GM21515 (cell line): ENCODE results near the gene TPM3.
"Not testable (repeated sequence)": the region's sequence is repeated elsewhere in the genome, so short reads cannot be mapped to it uniquely, and the experiment has no call there.

ENCODE experiments used
- ATAC-seq: cut with Tn5 transposase; IDR thresholded peaks from one replicate; pipeline ENCODE4 v1.9.1; 2021; ENCODE audit not compliant: unreplicated experiment

TPM3 gene

DNA sequence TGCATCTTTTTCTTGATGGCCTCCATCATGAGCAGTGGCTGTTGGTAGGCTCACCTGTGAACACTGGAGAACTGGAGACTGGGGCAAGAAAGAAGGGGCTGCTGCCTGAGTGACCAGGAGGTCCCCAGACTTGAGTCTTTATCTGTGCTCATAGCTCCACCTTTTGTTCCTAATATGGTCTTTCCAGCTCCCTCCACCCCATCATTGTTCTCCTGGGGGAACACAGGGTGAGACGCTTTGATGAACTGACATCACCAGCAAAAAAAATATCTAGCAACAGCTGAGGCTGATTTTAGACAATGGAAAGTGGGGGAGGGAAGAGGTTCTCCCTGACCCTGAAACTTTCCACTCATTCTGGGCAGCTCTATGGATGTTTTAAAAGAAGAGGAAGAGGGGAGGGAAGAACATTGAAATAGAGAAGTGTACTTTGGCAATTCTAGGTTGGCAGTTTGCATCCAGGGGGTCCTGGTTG is at the start of gene TPM3:
TSS of gene TPM3 (minus strand) at position 111 of the 472 bp plus-strand sequence. CDS start at position 29, 82 bp downstream.
- no peak for ATAC-seq

DNA sequence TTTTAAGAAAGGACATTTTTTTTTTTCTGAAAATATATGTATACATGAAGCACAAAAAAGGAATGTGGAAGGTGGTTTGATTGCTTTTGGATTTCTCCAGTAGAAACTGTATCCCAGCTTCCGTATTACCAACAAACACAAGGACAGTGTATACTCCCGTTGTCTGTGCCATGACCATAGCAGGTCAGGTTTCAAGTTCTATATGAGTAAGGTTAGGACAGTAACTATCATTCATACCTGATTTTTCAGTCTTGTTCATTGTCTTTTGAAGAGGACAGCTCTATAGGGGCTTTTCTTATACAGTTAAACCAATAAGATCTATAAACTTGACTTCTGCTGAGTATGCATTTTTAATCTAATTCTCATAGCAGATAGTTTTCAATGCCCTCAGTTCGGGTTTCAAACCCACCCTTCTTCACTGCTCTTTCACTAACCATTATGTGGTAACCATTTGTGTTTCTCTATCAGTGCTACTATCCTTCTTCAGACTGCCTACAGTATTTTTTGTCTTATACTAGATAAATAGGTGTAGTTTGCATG is 48.5 kb upstream of the TPM3 start:
- ATAC-seq, result no peak

DNA sequence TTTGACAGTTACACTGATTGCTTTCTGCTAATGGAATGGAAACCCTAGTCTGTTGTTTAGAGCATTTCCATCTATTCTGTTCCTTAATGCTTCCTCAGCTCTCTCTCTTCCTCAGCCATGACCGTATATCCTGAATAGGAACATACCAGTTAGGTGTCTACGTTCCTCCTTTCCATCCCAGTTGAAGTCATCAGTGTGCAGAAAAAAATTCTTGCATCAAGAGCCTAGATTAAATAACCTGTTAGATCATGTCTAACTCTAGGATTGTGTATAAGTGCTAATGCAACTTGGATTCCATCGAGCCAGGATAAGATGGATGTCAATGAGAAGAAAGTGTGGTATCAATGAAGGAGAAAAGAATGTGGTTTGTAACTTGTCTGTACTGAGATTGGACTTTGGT is 47.6 kb upstream of the TPM3 start:
- no peak for ATAC-seq

DNA sequence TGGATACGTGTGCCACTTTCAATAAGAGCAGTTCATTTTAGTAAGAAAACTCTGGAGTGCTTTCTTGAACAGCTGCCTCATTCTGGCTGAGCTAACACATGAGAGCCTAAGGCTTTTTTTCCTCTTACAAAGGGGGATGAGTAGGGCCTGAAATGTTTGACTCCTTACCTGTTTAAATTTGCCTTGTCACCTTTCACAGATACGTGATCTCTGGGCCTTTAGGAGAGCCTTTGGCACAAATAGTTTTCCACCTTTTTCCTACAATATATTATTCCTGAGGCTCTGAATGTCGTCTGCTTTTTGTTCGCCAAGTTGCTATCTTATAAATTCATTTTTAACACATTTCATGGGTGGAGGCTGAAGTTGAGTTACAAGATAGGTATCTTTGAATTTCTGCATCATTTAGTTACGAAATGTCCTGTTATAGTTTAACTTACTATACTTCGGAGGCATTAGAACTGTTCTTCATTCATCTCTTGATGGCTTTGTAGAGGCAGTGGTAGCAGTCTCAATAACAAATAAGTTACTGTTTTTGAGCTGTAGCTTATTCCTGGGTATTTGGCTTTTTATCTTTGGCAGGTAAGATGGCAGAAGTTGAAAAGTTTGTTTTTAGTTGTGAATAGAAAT is 46.1 kb upstream of the TPM3 start:
- no peak for ATAC-seq

DNA sequence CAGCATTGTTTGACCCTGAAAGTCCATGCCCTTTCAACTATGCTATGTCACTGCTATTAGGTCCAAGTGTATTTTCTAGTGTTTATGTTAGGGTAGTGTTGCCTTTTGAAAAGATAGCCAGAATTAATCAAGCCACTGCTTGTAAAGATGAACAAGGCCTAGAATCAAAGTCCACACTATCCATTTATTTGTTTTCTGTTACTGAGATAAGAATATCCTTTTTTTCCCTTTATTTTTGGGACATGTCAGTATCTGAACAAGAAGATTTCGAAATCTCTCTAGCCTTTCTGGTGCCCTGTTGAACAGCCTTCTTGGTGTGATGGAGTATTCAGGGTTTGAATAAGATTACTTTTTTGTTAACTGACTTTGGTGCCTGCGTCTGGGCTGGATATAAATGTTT is 45.5 kb upstream of the TPM3 start:
- ATAC-seq, result no peak

DNA sequence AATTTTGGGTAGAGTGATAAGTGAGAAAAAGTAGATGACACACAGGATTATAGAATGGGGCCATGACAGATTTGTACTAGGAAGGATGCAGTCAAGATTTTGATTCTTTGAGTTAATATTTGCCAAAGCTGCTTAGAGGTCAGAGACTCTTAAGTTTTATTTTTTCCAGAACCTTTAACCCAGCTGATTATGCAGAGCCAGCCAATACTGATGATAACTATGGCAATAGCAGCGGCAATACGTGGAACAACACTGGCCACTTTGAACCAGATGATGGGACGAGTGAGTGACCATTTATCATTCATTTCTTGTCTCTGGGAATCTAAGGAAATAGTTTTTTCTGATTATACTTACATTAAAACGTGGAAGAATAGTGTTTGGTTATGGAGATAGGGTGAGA is 45.0 kb upstream of the TPM3 start:
- ATAC-seq, result no peak

DNA sequence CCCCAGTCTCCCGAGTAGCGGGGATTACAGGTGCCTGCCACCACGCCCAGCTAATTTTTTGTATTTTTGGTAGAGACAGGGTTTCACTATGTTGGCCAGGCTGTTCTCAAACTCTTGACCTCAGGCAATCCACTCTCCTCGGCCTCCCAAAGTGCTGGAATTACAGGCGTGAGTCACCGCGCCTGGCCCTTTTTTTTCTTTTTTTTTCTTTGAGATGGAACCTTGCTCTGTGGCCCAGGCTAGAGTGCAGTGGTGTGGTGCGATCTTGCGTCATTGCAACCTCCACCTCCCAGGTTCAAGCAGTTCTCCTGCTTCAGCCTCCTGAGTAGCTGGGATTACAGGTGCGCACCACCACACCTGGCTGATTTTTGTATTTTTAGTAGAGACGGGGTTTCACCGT is 41.2 kb upstream of the TPM3 start:
- not testable (repeated sequence) for ATAC-seq

DNA sequence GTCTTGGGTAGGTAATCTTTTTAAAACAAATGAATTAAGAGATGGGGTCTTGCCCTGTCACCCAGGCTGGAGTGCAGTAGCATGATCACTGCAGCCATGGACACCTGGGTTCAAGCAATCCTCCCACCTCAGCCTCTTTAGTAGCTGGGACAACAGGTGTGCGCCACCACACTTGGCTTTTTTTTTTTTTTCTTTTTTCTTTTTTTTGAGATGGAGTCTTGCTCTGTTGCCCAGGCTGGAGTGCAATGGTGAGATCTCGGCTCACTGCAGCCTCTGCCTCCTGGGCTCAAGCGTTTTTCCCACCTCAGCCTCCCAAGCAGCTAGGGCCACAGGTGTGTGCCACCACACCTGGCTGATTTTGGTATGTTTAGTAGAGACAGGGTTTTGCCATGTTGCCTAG is 39.2 kb upstream of the TPM3 start:
- ATAC-seq, result not testable (repeated sequence)

DNA sequence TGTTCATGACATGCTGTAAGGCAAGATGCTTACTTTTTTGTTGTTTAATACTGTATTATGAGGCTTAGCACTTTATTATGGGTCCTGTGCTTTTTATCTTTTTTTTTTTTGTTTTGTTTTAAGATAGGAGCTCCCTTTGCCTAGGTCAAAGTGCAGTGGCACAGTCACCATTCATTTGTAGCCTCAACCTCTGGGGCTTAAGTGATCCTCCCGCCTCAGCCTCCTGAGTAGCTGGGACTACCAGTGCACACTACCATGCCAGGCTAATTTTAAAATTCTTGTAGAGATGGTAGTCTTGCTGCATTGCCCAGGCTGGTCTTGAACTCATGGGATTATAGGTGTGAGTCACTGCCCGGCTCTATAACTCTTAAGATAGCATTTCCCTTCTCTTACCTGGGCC is 33.5 kb upstream of the TPM3 start:
- no peak for ATAC-seq

DNA sequence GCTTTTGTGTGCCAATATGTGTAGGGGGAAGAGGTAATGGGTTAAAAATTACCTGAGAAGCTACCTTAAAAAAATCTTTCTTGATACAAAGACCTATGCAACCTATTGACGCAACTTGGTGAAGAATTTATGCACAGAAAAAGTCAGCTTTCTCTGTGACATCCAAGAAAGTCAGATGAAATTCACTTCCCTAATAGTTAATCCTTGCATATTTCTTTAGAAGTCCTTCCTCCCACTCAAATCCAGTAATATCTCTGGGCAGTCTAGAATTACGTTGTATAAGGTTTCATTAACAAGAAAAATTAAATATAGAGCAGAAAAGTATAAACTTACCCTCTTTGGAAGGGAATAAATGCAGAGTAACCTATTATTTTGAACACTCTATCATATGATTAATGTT is 31.7 kb upstream of the TPM3 start:
- no peak for ATAC-seq

DNA sequence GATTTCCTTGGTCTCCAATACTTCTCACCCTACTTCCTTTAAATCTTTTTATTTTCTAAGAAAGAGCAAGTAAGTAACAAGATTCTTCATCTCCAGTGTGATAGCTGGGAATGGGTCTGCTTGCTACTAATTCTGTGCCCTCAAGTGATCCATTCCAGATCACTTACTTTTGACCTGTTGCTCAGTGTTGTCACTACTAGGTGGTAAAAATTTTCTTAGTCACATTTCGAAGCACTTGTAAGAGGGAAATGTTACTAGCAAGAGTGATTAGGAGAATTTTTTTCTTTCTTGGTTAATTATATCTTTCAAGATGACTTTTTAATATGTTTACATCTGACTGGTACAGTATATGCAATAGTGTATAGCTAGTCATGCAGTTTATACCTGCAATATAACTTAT is 31.0 kb upstream of the TPM3 start:
- ATAC-seq, result no peak

DNA sequence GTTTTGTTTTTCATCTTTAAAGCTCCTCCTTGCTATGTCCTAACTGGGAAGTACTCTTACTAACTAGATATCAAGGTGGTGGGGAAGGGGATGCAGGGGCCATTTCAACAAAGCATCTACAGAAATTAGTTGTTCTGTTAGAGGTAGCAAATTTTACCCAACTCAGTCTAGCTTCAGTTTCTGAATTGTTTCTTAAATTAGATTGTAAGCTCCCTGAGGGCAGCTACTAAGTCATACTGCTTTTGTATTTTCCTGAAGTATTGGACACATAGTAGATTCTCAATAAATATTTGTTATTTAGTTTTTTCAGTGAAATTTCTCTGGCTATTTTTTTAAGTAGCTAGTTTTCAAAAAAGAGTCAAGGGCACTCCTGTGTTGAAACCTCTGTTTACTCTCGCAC is 30.6 kb upstream of the TPM3 start:
- ATAC-seq, result no peak

DNA sequence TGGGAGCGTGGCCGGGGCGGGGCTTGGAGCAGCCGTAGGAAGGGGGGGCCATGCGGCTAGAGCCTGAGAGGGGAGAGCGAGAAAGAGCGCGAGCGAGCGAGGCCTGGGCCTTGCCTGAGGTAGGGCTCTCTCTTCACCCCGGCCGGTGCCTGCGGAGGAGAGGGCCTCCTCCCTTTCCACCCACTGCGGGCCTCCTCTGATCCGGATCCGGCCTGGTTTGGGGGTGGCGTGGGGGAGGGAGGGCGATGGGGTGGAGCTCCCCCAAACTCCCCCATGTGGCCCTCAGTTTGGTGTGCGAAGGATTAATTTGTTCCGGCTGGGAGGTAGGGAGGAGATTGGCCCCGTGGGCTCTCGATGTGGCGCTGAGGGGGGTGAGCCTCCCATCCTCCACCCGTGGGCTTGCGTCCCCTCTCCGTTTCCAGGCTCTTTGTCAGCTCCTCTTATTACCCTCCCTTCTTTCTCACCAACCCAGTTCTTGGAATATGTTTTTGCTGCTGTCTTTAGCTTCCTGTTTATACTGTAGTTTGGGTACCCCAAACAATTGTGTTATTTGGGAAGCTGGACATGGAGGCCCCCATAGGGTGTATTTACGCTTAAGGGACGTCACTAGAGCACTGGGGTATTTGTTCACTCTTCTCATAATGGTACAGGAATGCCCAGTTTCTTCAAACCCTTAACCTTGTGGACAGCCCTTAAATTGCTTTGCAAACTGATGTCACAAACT is 29.5 kb upstream of the TPM3 start:
- ATAC-seq, result peak; percentile 27

DNA sequence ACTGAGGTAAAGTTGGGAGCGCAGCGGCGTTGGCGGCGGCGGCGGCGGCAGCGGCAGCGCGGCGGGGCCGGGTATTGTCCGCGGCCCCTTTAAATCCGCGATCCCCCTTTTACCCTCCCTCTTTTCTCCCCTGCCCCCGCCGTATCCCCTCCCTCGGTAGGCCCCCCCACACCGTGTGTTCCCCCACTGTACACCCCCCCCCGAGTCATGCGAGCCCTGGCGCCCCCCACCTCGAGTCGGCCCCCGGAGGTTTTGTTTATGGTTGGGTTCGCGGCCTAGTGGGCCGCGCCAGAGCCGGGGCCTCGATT is 29.0 kb upstream of the TPM3 start:
- no peak for ATAC-seq

DNA sequence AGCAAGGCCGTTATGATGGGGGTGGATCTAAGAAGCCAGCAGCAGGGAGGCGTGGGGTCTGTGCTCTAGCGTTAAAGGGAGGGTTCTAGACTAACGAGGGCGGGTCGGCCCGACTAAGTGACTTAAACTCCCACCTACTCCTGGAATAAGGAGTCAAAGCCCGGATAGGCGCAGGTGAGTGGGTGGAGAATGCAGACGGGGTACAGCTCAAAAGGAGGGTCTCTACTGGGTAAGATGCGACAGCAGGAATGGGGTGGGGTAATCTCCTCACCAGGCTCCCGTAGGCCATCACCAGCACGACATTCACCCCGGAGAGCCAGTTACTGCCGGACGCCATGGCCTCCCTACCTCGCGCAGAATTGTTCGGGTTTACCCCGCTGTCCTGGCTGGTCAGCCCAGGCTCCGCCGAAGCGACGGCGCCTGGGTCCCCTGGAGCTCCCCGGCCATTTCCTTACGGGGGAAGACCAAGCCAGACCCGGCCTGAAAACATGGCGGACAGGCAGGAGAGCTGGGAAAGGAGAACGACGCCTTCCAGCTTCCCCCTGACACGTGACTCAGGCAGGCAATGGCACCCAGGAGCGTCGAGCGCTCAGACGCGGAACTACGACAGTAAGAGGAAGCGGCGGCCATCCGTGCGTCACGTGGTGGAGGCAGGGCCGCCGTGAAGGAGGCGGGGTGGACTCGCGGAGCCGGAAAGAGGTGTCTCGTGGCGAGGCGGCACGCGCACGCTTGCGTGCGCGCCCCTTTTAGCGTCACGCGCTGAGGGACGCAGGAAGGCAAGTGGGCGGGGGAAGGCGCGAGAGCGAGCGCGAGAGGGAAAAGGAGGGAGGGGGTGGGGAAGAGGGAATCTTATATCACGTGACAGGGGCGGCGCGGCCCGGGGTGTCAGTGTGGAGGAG is 28.4 kb upstream of the TPM3 start, which contains the start of gene UBAP2L:
TSS of gene UBAP2L (plus strand) at position 885 of the 899 bp plus-strand sequence. CDS start 4,169 bp downstream, outside the sequence.
- peak; percentile 81 for ATAC-seq

DNA sequence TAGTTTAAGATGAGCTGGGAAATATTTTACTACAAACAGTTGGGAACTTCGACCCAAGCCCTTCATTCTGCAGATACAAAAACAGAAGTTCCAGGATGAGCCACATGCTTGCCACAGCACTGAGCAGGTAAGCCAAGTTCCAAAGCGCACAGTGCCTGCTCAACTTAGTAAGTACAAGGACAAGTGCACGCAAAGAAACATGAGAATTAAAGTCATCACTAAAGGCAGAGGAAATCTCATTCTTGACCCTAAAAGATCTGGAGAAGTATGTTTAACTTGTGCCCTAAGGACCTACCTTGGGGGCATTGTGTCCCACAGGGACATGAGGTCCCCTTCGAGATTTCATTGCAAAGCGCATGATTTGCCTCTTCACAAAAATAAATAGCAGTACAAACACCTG is 27.6 kb upstream of the TPM3 start:
- ATAC-seq, result no peak

DNA sequence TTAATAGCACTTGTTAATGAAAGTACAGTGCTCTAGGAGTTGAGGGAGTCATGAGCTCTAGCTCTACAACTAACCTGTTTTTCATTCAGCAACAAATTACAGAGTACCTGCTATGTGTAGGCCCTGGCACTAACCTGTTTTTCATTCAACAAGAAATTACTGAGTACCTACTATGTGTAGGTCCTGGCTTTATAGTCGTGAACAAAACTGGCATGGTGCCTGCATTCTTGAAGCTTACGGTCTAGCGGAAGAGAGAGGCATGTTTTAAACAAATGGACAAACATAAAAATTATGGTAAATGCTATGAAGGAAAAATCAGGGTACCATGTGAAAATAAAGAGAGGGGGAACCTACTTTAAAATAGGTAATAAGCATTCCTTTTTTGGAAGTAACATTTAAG is 26.6 kb upstream of the TPM3 start:
- no peak for ATAC-seq

DNA sequence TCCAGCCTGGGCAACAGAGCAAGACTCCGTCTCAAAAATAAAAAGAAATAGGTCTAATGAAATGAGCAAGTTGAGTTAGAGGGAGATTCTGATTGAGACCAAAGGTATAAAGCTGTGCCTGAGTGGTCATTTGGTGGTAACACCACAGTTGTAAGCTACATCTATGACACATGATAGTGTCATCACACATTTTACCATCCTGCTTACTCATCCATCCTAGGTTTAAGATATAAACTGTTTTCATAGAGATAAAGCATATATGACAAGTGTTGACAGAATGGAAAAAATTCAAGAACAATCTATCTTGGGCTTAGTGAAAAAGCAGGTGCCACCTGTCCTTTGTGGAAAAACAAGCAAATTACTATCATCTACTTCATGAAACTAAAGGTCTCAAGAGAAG is 21.4 kb upstream of the TPM3 start:
- no peak for ATAC-seq

DNA sequence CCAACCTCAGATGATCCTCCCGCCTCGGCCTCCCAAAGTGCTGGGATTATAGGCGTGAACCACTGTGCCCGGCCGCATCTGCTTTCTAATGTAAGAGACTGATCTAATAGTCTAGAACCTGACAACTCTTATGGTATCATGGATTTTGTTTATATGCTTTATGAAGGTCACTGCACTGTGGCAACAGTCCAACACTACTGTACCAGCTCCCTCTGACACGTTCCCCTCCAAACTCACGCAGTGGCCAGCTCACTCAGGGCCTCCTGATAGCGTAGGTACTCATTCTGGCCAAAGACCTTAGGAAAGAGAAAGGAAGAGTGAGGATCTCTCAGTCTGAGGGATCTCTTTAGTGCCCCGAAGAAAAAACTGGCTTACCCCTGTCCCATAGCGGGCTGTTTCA is 20.2 kb upstream of the TPM3 start:
- ATAC-seq, result no peak

DNA sequence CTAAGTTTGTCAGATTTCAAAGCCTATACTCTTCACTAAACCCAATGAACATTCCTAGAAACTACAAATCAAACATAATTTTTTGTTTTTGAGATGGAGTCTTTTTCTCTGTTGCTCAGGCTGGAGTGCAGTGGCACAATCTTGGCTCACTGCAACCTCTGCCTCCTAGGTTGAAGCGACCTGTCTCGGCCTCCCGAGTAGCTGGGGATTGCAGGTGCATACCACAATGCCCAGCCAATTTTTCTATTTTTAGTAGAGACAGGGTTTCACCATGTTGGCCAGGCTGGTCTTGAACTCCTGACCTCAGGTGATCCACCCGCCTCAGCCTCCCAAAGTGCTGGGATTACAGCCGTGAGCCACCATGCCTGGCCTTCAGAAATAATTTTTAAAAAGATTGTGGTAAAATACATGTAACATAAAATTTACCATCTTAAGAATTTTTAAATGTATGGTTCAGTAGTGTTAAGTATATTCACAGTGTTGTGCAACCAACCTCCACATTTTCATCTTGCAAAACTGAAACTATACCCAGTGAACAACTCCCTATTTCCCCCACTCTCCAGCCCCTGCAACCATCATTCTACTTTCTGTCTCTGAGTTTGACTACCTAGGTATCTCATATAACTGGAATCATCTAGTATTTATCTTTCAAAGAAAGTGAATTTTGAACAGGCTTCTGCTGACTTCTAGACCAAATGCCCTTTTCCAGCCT is 16.9 kb upstream of the TPM3 start:
- no peak for ATAC-seq

DNA sequence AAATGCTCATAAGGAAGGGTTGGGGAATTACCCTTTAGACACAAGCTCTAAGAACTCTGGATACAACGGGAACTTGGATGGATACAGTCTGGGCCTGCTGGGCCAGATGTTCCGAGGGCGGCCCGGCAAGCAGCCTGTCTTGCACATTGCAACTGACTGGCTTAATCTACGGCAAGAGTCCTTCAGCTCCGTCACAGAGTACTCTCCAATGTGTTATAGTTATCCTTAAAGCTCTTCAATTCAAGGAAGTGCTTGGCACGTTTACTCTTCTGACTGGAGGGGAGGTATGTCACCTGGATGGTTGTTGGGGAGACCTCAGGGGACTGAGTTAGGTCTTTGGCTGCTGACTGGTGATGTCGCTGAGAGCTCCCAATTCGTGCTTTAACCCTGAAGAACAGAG is 15.4 kb upstream of the TPM3 start:
- ATAC-seq, result no peak
